ENCODE data around the gene MYO5C. TPM values are rescaled to one million over a fixed set of nuclear protein-coding genes. Genes with fewer than 3 reads are reported as not detected.

Gene MYO5C
- total RNA-seq, 1 experiment from 2014 or later: 2.0 TPM

DNA sequence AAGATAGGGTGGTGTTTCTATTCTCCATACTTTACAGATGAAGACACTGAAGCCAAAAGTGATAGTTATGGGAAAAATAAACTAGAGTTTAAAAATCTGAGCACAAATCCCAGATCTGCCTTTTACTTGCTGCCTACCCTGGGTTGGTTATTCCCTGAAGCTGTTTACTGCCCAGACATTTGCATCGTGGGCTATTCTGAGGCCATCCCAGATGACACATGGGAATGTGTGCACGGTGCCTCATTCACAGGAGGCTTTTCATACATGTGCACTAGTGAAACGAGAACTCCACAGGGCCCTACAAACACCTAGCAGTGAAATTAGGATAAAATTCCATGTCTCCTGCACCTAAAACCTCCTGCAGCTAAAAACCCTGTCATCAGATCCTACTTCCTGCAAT, 17.5 kb downstream of the MYO5C start:
- DNase-seq (ENCODE audit: low read depth): no peak

DNA sequence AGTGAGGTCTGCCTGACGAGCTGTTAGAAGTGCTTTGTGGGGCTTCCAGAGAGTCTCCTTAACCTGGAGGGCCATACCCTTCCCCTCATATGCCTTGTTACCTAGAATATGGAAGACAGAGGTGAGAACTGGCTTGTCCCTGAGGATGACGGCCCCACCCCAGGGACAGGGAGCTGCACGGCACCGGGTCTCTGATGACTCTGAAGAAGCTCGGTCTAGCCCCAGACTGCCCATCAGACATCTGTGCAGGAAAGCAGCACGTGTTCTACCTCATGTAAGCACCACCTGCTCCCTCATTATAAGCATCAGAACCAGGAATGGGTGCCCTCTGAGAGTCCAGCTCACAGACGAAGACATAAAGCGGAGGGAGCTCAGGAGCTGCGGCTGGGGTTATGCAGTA, 18.0 kb downstream of the MYO5C start:
- no peak for DNase-seq (ENCODE audit: low read depth)

- DNase-seq (ENCODE audit: low read depth): no peak
Measured at GRCh38 chr15:52276256-52276770, 19.3 kb downstream of the MYO5C start.

DNA sequence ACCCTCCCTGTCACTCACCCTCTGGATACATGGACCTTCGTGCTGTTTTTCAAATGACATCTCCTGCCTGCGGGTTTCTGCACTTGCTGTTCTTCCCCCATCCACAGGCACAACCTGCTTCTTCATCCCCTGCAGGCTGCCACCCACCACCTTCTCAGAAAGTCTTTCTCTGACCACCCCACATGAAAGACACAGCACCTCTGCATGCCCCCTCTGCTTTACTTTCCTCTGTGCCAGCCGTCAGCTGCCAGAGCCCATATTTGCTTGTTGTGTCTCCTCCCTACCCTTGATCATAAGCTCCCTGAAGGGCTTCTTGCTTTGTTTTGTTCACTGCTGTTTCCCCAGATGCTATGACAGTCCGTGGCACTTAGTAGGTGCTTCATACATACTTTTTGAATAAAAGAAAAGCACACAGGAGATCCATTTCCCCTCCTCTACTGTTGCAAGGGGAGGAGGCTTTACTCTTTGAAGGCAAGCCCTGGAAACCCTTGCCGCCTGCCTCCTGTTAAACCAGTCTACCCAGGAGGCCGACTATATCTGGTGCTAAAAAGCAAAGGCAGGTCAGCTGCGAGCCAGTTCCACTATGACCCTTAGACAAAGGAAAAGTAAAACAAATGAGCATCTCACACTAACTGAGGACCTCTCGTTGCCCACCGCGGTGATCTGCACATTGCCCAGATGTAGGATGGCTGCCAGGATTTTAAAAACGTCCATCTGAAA, 31.9 kb downstream of the MYO5C start:
- no peak for DNase-seq (ENCODE audit: low read depth)

GRCh38 chr15:52262364-52262763, 33.2 kb downstream of the MYO5C start:
- DNase-seq (ENCODE audit: low read depth): no peak

DNA sequence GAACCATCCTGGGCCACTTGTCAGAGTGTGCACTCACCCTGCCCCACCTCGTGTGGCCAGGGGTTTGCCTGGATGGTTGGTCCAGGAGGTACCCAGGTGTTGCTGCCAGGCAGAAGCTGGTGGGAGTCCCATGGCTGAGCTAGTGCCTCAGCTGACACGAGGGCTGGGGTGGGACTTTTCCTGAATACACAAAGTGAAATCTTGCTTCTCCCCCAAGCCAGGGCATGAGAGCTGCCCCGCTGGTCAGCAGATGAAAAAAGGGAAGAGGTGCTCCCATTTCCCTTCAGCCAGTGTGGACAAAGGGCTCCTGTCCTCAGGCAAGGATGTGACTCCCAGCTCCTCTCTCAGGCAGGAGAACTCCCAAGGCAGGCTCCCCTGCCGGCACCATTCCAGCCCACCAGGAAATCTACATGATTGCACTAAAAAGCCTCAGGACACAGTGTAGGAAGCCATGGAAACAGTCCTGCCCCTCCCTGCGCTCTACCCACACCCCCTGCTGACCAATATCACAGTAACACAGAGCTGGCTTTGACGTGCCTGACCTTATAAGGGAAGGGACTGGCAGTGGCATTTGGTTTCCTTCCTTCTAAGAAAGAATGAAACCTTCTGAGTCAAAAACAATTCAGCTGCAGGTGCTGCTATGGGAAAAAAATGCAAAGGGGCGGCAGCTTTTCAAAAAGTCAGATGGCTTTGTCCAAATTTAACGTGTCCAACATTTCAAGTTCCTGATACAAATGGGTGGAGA, 33.9 kb downstream of the MYO5C start:
- DNase-seq (ENCODE audit: low read depth): peak; percentile 73

- DNase-seq (ENCODE audit: low read depth): no peak
Measured at GRCh38 chr15:52261026-52261425, 34.6 kb downstream of the MYO5C start.

GRCh38 chr15:52259503-52259902, 36.1 kb downstream of the MYO5C start:
- DNase-seq (ENCODE audit: low read depth): no peak

GRCh38 chr15:52258461-52258860, 37.1 kb downstream of the MYO5C start:
- no peak for DNase-seq (ENCODE audit: low read depth)

DNA sequence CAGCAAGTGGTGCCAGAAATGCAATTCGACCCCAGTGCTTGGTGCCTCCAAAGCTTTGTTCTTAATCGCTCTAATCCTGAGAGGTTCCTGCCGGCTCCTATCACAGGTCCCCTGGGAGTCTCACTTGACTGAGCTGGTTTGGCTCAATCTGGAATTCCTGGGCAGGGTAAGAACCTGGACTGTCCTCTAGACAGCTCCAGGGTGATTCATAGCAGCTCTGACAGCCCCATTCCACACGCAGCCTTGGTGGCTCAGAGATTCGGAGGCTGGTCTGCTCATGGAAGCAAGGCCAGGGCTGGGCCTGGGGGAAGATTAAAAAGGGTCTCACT, 37.9 kb downstream of the MYO5C start:
- peak; percentile 78 for DNase-seq (ENCODE audit: low read depth)

- peak; percentile 63 for DNase-seq (ENCODE audit: low read depth)
Measured at GRCh38 chr15:52256930-52257733, 38.5 kb downstream of the MYO5C start.

DNA sequence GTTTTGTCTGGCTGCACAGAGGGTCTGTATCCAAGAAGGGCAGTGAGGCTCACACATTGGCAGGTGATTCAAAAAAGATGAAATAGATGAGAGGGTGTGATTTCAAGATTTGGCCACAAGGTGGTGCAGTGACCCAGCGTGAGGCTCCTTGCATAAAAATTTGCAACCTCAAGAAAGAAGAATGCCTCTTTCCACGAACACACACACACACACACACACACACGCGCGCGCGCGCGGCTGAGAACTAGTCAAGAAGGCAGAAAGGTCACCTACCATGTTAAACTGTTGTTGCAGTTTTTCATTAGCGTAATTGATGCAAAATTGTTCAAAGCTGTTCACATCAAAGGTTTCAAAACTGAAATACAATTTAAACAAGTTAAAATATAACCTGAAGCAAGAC, 39.2 kb downstream of the MYO5C start:
- DNase-seq (ENCODE audit: low read depth): peak; percentile 79

- no peak for DNase-seq (ENCODE audit: low read depth)
Measured at GRCh38 chr15:52255935-52256334, 39.7 kb downstream of the MYO5C start.

DNA sequence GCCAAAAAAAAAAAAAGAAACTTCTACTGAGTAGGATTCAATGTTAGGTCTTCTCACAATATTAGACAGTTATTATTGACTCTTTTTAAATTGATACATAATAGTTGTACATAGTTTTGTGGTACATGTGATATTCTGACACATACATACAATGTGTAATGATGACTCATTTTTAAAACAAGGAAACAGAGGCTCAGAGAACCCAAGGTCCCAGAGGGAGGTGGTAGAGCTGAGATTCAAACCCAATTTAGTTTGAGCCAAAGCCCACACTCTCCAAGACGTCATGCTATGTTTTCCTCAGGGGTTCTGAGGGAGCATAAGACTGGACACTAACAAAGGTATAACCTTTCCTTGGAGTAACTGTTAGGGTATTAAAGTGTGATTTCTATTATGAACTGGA, 40.6 kb downstream of the MYO5C start:
- peak; percentile 76 for DNase-seq (ENCODE audit: low read depth)

DNA sequence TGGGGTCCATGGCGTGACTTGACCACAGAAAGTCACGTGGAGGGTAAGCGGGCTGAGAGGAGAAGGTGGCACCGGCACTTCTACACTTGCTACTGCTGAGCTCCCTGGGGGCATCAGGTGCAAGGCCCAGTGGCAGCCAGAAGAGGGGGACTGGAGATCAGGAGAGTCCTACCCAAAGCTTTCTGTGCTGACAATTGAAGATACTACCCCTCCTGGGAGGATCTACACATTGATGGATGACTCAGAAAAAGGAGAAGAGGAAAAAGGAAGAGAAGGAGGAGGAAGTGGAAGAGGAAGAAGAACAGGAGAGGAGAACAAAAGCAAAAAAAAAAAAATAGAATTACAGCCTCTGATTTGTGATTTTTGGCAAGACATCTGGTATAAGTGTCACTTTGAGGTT, 41.2 kb downstream of the MYO5C start:
- DNase-seq (ENCODE audit: low read depth): no peak

GRCh38 chr15:52252781-52253180, 42.8 kb downstream of the MYO5C start:
- peak; percentile 95 for DNase-seq (ENCODE audit: low read depth)

DNA sequence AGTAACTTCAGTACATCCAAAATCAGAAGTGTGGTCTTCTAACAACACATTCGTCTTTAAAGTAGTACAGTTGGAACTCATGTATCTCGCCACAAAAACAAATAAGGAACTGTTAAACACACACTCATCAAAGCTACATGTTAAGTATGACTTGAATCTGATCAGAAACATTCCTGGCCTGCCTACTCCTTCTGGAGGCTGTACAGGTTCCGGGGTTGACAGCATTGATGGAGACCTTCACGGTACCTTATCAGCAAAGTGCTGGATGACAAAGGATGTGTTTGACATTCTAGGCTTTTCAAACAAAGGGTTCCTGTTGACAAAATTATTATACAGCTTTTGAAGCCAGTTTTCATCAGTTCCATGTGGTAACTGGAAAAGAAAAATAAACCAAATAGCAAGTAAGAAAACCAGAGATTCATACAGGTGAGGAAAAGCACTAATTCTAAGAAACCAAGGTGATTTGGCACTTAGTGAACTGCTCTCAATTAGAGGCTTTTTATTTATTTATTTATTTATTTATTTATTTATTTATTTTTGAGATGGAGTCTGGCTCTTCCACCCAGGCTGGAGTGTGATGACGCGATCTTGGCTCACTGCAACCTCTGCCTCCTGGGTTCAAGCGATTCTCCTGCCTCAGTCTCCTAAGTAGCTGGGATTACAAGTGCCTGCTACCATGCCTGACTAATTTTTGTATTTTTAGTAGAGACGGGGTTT, 44.3 kb downstream of the MYO5C start:
- no peak for DNase-seq (ENCODE audit: low read depth)

DNA sequence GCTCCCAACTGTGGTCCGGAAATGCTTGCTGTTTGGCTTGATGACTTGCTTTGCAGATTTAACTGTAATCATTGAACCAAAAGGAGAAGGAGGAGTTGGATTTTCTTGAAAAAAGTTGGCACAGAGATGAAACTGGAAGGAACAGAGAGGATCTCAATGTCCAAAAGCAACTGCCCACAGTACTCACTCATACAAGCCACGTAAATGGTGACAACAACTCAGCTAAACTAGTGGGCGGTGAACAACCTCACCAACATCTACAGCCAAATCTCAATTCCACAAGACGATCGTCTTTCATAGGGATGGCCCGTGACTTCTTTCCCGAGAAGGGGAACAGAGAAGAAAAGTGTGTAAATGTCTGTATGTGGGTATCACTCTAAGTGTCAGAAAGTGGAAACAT, 48.1 kb downstream of the MYO5C start:
- no peak for DNase-seq (ENCODE audit: low read depth)

- DNase-seq (ENCODE audit: low read depth): peak; percentile 75
Measured at GRCh38 chr15:52246686-52247431, 48.7 kb downstream of the MYO5C start.

DNA sequence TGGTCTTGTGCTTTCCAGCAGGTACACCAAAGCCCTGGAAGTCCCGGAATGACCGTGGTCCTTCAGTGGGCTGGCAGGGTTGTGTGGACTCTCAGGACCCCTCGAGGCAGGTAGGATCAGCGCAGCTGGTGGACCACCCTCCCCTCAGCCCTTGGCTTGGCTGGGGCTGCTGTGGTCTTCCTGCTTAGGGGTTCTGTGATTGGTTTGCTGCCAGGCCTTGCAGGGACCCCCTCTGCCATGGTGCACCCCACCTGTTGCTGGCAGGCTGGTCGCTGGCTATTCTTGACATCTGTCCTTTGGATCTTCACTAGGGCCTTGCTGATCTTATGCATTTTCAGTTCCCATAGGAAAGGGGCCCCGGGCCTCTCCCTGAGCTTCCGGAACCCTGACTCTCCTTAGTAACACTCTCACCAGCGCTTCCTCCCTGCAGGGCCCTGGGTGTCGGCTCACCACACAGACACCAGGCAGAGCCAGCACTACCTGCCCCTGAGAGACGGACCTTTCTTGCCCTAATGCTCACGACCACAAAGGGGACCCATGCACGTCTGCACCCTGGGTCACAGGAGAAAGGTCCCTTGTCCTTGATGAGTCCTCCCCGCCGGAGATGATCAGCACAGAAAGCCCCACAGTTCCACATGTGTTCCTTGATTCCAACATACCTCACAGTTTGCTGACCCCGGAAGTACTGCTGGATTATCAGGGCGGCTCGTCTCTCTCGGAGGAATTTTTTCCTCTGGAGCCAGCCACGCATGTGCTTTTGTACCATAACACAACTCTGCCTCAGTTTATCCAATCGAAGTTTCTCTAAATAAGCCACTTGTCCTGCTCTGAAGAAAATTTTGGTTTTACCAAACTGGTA, 51.7 kb downstream of the MYO5C start:
- no peak for DNase-seq (ENCODE audit: low read depth)

Data from LHCN-M2 (cell line).